Bronchial epithelial cell (primary cell): ENCODE data around the gene PHKG2. TPM values are rescaled to one million over a fixed set of nuclear protein-coding genes. Genes with fewer than 3 reads are reported as not detected.
A peak's percentile ranks its signal among the peaks of the same experiment; 100 is the strongest.

Experiments used
- DNase-seq: peaks from one replicate; pipeline ENCODE4 v3.0.0-alpha.2; 2010; ENCODE audit warnings: low read depth
- FAIRE-seq: peaks from 2 replicates; lab custom pipeline; 2011; peaks lifted over from hg19 to GRCh38; lab: Jason Lieb, UNC
- H3K27me3 ChIP-seq: 2 replicates; pipeline ENCODE4 v1.5.1; 2011; ENCODE audit warnings: low read length; ENCODE audit not compliant: control insufficient read depth, insufficient read depth
- H3K36me3 ChIP-seq: 2 replicates; pipeline ENCODE4 v1.5.1; 2011; ENCODE audit warnings: low read length; ENCODE audit not compliant: control insufficient read depth, insufficient read depth
- H3K4me3 ChIP-seq: 2 replicates; pipeline ENCODE4 v1.5.1; 2011; ENCODE audit warnings: mild to moderate bottlenecking, low read depth, low read length, control low read depth
- CTCF ChIP-seq: IDR thresholded peaks from 2 replicates; pipeline ENCODE4 v1.5.1; 2011; ENCODE audit warnings: mild to moderate bottlenecking, moderate library complexity, low read length, control low read depth, inconsistent platforms; ENCODE audit not compliant: insufficient read depth, severe bottlenecking
- total RNA-seq: library from RNA; depleted of rRNA; stranded (reverse); fragments of >200 nt; gene quantifications from 2 replicates; pipeline ENCODE4 v1.2.1, GENCODE V29; 2014

PHKG2 gene
- total RNA-seq, 1 donor from 2014 or later, result 14.2 TPM

- FAIRE-seq, result no peak
- no peak for TF ChIP-seq CTCF
Observed at GRCh38 chr16:30756781-30757100, 8.5 kb downstream of the PHKG2 start.

GRCh38 chr16:30757316-30757715, 9.1 kb downstream of the PHKG2 start:
- H3K4me3 ChIP-seq, result no peak overlapping the region
- DNase-seq (no peak), FAIRE-seq (no peak)
- no peak for TF ChIP-seq CTCF
- peaks cover 9% of the 10 kb centered on the region for H3K36me3 ChIP-seq
- no peaks in the 10 kb centered on the region for H3K27me3 ChIP-seq

More at GRCh38 chr16:30756781-30757100, 8.5 kb downstream of the PHKG2 start:
- Histone ChIP-seq H3K36me3 (peaks cover 9% of the 10 kb centered on the region), H3K27me3 (no peaks in the 10 kb centered on the region), H3K4me3 (no peak overlapping the region)
- DNase-seq, result no peak

GRCh38 chr16:30758988-30759491, 10.8 kb downstream of the PHKG2 start:
- Histone ChIP-seq H3K4me3 (no peak overlapping the region), H3K27me3 (no peaks in the 10 kb centered on the region), H3K36me3 (peaks cover 10% of the 10 kb centered on the region)
- DNase-seq, result no peak
- FAIRE-seq, result no peak
- TF ChIP-seq CTCF, result no peak

- no peak for TF ChIP-seq CTCF
- DNase-seq, result no peak
- FAIRE-seq, result no peak
- H3K4me3 ChIP-seq, result no peak overlapping the region
- peaks cover 19% of the 10 kb centered on the region for H3K36me3 ChIP-seq
- H3K27me3 ChIP-seq, result no peaks in the 10 kb centered on the region
Observed at GRCh38 chr16:30760001-30760559, 11.9 kb downstream of the PHKG2 start.

- TF ChIP-seq CTCF, result no peak
- no peak for FAIRE-seq
Observed at GRCh38 chr16:30760577-30761426, 12.6 kb downstream of the PHKG2 start.

More at GRCh38 chr16:30760577-30761426, 12.6 kb downstream of the PHKG2 start:
- H3K36me3 ChIP-seq, result peaks cover 23% of the 10 kb centered on the region
- peak overlapping the region; percentile 71 for H3K4me3 ChIP-seq
- no peaks in the 10 kb centered on the region for H3K27me3 ChIP-seq
- no peak for DNase-seq
